C4-2B (cell line): ENCODE measurements around the gene AFF3.
"Not testable (repeated sequence)": the region's sequence is repeated elsewhere in the genome, so short reads cannot be mapped to it uniquely, and the experiment has no call there.

ENCODE experiments used
- H3K27ac ChIP-seq: fragments of 450-650 bp; 2 replicates; pipeline ENCODE4 v1.5.1; 2017
- CTCF ChIP-seq: fragments of 450-650 bp; conservative IDR thresholded peaks from 2 replicates; pipeline ENCODE4 v1.5.1; 2017; ENCODE audit warnings: mild to moderate bottlenecking
- ZFX ChIP-seq: fragments of 450-650 bp; IDR thresholded peaks from 2 replicates; pipeline ENCODE4 v1.6.1; 2017

Gene AFF3

GRCh38 chr2:99737537-99737936, 404.9 kb downstream of the AFF3 start:
- TF ChIP-seq CTCF = no peak
- TF ChIP-seq ZFX = no peak

GRCh38 chr2:99735753-99736152, 406.6 kb downstream of the AFF3 start:
- TF ChIP-seq ZFX (no peak), CTCF (no peak)
- no peak overlapping the region for H3K27ac ChIP-seq

More at GRCh38 chr2:99737537-99737936, 404.9 kb downstream of the AFF3 start:
- no peak overlapping the region for H3K27ac ChIP-seq

GRCh38 chr2:99735314-99735713, 407.1 kb downstream of the AFF3 start:
- H3K27ac ChIP-seq = not testable (repeated sequence)

GRCh38 chr2:99734236-99734635, 408.2 kb downstream of the AFF3 start:
- H3K27ac ChIP-seq = no peak overlapping the region
- TF ChIP-seq CTCF (no peak), ZFX (no peak)

- no peak overlapping the region for H3K27ac ChIP-seq
- TF ChIP-seq ZFX = no peak
Measured at GRCh38 chr2:99729104-99730025, 413.0 kb downstream of the AFF3 start.

GRCh38 chr2:99728166-99728565, 414.2 kb downstream of the AFF3 start:
- H3K27ac ChIP-seq = peak overlapping the region; percentile 79
- TF ChIP-seq CTCF = no peak
- no peak for TF ChIP-seq ZFX

- H3K27ac ChIP-seq = peak overlapping the region; percentile 79
- TF ChIP-seq ZFX (no peak), CTCF (no peak)
Measured at GRCh38 chr2:99727199-99727598, 415.2 kb downstream of the AFF3 start.

GRCh38 chr2:99726691-99727090, 415.7 kb downstream of the AFF3 start:
- no peak for TF ChIP-seq ZFX
- TF ChIP-seq CTCF = no peak
- H3K27ac ChIP-seq = no peak overlapping the region
